ENCODE data around the gene SAMSN1.

Gene SAMSN1

DNA sequence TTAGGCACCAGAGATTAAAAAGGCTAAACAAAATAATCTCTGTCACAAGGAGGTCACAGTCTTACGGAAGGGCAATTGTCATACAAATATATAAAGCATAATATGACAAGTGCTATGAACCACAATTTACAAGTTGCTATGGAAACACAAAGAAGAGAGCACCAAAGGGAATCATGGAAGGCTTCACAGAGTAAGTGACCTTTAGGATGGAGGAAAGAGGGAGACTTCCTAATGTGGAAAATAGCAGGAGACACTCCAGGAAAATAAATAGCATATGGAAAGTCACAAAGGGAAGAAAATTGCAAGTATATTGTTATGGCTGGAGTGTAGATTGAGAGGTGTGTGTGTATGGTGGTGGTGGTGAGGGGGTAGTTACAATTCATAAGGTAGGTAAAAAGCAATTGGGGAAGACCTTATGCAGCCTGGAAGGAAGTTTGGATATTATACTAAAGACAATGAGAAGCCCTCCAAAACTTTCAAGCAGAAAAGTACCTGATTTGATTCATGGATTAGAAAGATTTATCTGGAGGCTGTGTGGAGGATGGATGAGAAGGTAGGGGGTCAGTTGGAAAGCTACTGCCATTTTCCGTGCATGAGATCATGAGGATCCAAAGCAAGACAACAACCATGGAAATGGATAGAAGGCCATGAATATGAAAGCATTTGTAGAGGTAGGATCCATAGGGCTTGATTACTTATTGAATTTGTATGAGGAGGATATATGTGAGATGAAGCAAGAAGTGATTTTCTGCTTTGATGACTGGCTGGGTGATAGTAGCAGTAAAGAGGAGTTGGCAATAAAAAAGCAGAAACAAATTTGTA is 61.7 kb downstream of the SAMSN1 start:
- no peak for DNase-seq (ENCODE audit: low spot score)

- no peak for DNase-seq (ENCODE audit: low spot score)
Observed at GRCh38 chr21:14483296-14483695, 62.8 kb downstream of the SAMSN1 start.

- no peak for DNase-seq (ENCODE audit: low spot score)
Observed at GRCh38 chr21:14482165-14482564, 64.0 kb downstream of the SAMSN1 start.

- no peak for DNase-seq (ENCODE audit: low spot score)
Observed at GRCh38 chr21:14480411-14481031, 65.6 kb downstream of the SAMSN1 start.

GRCh38 chr21:14479241-14479786 is 66.8 kb downstream of the SAMSN1 start:
- DNase-seq (ENCODE audit: low spot score): no peak

GRCh38 chr21:14477841-14478240 is 68.3 kb downstream of the SAMSN1 start:
- DNase-seq (ENCODE audit: low spot score): no peak

GRCh38 chr21:14477133-14477532 is 69.0 kb downstream of the SAMSN1 start:
- DNase-seq (ENCODE audit: low spot score): no peak

GRCh38 chr21:14474995-14475394 is 71.1 kb downstream of the SAMSN1 start:
- no peak for DNase-seq (ENCODE audit: low spot score)

GRCh38 chr21:14469641-14470040 is 76.5 kb downstream of the SAMSN1 start:
- DNase-seq (ENCODE audit: low spot score): no peak

DNA sequence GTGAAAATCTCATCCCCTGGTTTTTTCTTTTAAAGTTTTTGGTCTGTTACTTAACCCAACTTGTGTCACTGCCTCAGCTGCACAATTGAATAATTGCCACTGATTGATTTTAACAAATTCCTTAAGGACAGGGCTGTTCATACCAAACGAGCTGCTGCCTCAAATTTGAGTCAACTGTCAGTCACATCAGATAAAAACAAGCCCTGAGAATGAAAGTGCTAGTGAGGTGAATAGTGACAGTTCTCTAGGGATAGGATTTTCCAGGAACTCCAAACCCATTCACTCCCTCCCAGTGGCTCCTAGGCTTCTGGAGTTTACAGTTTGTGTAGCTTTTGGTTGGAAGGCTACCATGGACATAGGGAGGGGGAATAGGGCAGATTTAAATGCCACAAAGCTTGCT is 79.4 kb downstream of the SAMSN1 start:
- no peak for DNase-seq (ENCODE audit: low spot score)

GRCh38 chr21:14457762-14458161 is 88.4 kb downstream of the SAMSN1 start:
- no peak for DNase-seq (ENCODE audit: low spot score)

- no peak for DNase-seq (ENCODE audit: low spot score)
Observed at GRCh38 chr21:14456911-14457310, 89.2 kb downstream of the SAMSN1 start.

DNA sequence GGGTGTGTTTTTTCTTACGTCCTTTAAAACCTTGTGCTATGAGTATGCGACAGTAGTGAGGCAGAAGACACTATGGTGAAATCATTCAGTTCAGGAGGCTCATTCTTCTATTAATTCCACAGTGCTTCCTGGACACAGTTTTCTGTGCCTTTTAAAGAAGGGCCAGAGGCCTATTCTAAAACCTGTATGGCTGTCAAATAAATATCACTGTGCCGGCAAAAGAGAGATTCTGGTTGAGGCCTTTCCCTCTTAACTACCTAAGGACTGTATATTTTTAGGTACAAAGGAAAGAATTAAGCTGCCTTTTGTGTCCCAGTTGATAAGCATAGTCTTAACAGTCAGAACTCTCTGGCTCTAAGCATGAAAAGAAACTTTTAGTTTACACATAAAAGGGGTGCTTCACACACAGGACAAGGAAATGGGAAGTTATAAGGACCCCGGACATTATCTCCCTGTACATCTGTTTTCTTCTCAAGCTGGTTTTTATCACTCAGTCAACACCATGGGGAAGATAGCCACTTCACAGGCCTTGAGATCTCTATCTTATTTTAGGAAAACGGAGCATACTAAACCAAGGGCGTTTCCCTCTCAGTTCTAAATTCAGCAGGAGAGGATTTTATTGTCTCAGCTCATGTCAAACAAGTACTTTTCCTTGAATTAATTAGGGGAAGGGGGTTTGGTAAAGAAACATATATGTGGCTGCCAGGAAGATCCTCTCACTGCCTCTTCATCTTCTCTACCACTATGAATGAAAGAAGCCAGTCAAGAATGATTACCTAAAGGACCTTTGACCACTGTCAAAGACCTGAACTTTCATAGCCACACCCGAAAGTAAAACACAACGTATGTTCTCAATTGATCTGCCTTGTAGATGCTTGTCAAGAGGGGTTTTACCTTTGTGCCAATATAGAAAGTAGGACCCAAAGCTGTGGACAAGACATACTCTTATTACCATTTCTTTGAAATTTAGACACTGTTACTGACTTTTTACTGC is 91.8 kb downstream of the SAMSN1 start:
- no peak for DNase-seq (ENCODE audit: low spot score)

- DNase-seq (ENCODE audit: low spot score): no peak
Observed at GRCh38 chr21:14453339-14454015, 92.6 kb downstream of the SAMSN1 start.

DNA sequence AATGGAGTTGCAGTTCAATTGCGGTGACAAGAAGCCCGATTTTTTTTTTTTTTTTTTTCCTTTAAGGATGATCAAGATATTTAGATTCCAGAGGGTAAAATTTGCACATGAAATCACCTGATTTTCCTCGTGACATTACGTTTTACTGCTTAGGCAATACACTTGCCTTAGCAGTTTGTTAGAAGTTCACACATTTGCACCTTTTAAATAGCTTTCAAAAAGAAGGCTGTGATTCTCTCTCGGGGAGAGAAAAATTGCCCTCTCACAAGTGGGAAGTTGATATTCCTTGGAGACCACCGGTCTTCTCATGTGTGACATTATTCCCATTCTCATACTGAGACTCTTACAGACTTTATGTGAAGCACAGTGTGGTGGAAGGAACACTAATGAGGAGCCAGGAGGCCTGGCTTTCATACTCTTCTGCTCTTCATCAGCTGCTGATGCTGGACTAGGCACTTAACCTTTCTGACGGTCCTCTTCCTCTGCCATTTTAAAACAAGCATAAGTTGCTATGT is 93.3 kb downstream of the SAMSN1 start:
- no peak for DNase-seq (ENCODE audit: low spot score)

- no peak for DNase-seq (ENCODE audit: low spot score)
Observed at GRCh38 chr21:14452031-14452726, 93.9 kb downstream of the SAMSN1 start.

GRCh38 chr21:14451546-14451945 is 94.6 kb downstream of the SAMSN1 start:
- no peak for DNase-seq (ENCODE audit: low spot score)

GRCh38 chr21:14448784-14449183 is 97.3 kb downstream of the SAMSN1 start:
- no peak for DNase-seq (ENCODE audit: low spot score)

DNA sequence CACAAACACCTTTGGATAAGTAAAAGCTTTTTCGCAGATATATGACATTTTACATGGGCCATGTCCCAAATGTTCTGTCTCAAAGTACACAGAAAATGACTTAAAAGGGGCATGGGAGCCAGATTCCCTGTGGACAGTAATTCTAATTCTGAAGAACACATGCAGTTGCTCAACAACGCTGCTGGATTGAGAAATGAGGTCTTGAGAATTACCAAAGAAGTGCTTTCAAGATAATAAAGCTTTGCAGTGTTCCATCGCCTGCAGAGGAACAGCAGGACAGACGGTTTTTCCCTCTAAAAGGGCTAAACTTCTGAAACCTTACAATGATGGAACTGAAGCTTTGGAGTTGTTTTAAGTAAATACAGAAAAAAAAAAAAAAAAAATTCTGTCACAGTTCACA is 107.9 kb downstream of the SAMSN1 start:
- no peak for DNase-seq (ENCODE audit: low spot score)

GRCh38 chr21:14435423-14435822 is 110.7 kb downstream of the SAMSN1 start:
- no peak for DNase-seq (ENCODE audit: low spot score)

Measured in left forelimb (tissue), 1 donor.